CD14-positive monocyte (primary cell): Measurements from ENCODE around the gene CREBL2. TPM values are rescaled to one million over a fixed set of nuclear protein-coding genes. Genes with fewer than 3 reads are reported as not detected.
"Not testable (repeated sequence)": the region's sequence is repeated elsewhere in the genome, so short reads cannot be mapped to it uniquely, and the experiment has no call there.

Experiments
- DNase-seq, 3 donors: peaks; one replicate each; pipeline ENCODE4 v3.0.0-alpha.2; 2011 to 2022
- H2AFZ ChIP-seq: 2 replicates; pipeline ENCODE4 v1.6.0; 2012; ENCODE audit warnings: mild to moderate bottlenecking, low read depth, low read length, inconsistent platforms; ENCODE audit not compliant: insufficient read depth, poor library complexity, severe bottlenecking
- H3K27ac ChIP-seq, 2 donors: 1 replicate in 1 of 2; 2 replicates in 1 of 2; pipeline ENCODE4 v1.5.1; 2012 to 2013; ENCODE audit warnings: low read length in 2 of 2, control low read depth in 1 of 2, inconsistent platforms in 1 of 2, low read depth in 1 of 2, mild to moderate bottlenecking in 1 of 2
- H3K27me3 ChIP-seq, 2 donors: one replicate each; pipeline versions ENCODE4 v1.6.0 to v1.6.1; 2011 to 2013; ENCODE audit warnings: low read length in 2 of 2; ENCODE audit not compliant: control insufficient read depth in 2 of 2, insufficient read depth in 2 of 2
- H3K36me3 ChIP-seq, 2 donors: replicated peaks in 1 of 2; 1 replicate in 1 of 2; 2 replicates in 1 of 2; pipeline versions ENCODE4 v1.5.1 to v1.6.1; 2012 to 2013; ENCODE audit warnings: low read length in 2 of 2, control low read depth in 1 of 2, inconsistent platforms in 1 of 2, mild to moderate bottlenecking in 1 of 2; ENCODE audit not compliant: insufficient read depth in 2 of 2, control insufficient read depth in 1 of 2
- H3K4me1 ChIP-seq, 2 donors: 1 replicate in 1 of 2; 2 replicates in 1 of 2; pipeline versions ENCODE4 v1.5.1 to v1.6.1; 2012 to 2013; ENCODE audit warnings: low read length in 2 of 2, control low read depth in 1 of 2, inconsistent platforms in 1 of 2, mild to moderate bottlenecking in 1 of 2, moderate library complexity in 1 of 2; ENCODE audit not compliant: insufficient read depth in 2 of 2, control insufficient read depth in 1 of 2
- H3K4me2 ChIP-seq: replicated peaks from 2 replicates; pipeline ENCODE3; 2012; ENCODE audit warnings: low read length, moderate library complexity, mild to moderate bottlenecking; ENCODE audit not compliant: poor library complexity, severe bottlenecking; ENCODE audit errors: extremely low read depth
- H3K4me3 ChIP-seq, 3 experiments: fragments of 200-600 bp in 1 of 3; sonication (generic) in 1 of 3; replicated peaks in 1 of 3; 1 replicate in 2 of 3; 2 replicates in 1 of 3; pipeline ENCODE4 v1.5.1; 2011 to 2013; ENCODE audit warnings: low read length in 3 of 3, mild to moderate bottlenecking in 3 of 3, control low read depth in 2 of 3, low read depth in 2 of 3, inconsistent platforms in 1 of 3, moderate library complexity in 1 of 3
- H3K79me2 ChIP-seq: 2 replicates; pipeline ENCODE4 v1.6.0; 2012; ENCODE audit warnings: mild to moderate bottlenecking, control low read depth, inconsistent platforms, low read length, moderate library complexity; ENCODE audit not compliant: insufficient read depth
- H3K9ac ChIP-seq: 2 replicates; pipeline ENCODE4 v1.6.0; 2017; ENCODE audit warnings: low read length, mild to moderate bottlenecking; ENCODE audit not compliant: insufficient read depth, poor library complexity, severe bottlenecking
- H3K9me3 ChIP-seq, 2 donors: replicated peaks in 1 of 2; 1 replicate in 1 of 2; 2 replicates in 1 of 2; pipeline versions ENCODE4 v1.5.1 to v1.6.1; 2012 to 2013; ENCODE audit warnings: low read length in 2 of 2, control low read depth in 1 of 2; ENCODE audit not compliant: control insufficient read depth in 1 of 2, insufficient read depth in 1 of 2
- H4K20me1 ChIP-seq: 2 replicates; pipeline ENCODE4 v1.6.0; 2012; ENCODE audit warnings: mild to moderate bottlenecking, low read length, control low read depth, moderate library complexity; ENCODE audit not compliant: insufficient read depth
- H3K27ac Mint-ChIP-seq, 7 donors: one replicate each; pipeline ENCODE4 v1.8.0; 2020; ENCODE audit warnings: mild to moderate bottlenecking in 7 of 7, mixed read lengths in 7 of 7, moderate library complexity in 6 of 7, inconsistent platforms in 2 of 7
- H3K27me3 Mint-ChIP-seq, 3 donors: one replicate each; pipeline ENCODE4 v1.8.0; 2021 to 2022; ENCODE audit warnings: low read depth in 3 of 3, mild to moderate bottlenecking in 3 of 3, mixed read lengths in 3 of 3, moderate library complexity in 3 of 3, inconsistent platforms in 1 of 3
- H3K36me3 Mint-ChIP-seq, 2 donors: one replicate each; pipeline ENCODE4 v1.8.0; 2020; ENCODE audit warnings: mixed read lengths in 2 of 2, inconsistent platforms in 1 of 2, mild to moderate bottlenecking in 1 of 2
- H3K4me1 Mint-ChIP-seq: one replicate; pipeline ENCODE4 v1.8.0; 2020; ENCODE audit warnings: mild to moderate bottlenecking, mixed read lengths
- H3K4me3 Mint-ChIP-seq, 2 donors: one replicate each; pipeline ENCODE4 v1.8.0; 2020; ENCODE audit warnings: mild to moderate bottlenecking in 2 of 2, mixed read lengths in 2 of 2, moderate library complexity in 1 of 2
- H3K9me3 Mint-ChIP-seq, 7 donors: one replicate each; pipeline ENCODE4 v1.8.0; 2020 to 2022; ENCODE audit warnings: mixed read lengths in 7 of 7, mild to moderate bottlenecking in 6 of 7, moderate library complexity in 6 of 7, inconsistent platforms in 2 of 7
- WGBS: methylation state at CpG from one replicate; pipeline ENCODE4 v1.1.5; 2013; ENCODE audit warnings: missing lambda C conversion rate; ENCODE audit not compliant: insufficient coverage; 5-methylcytosine and 5-hydroxymethylcytosine counted together
- intact Hi-C, 2 donors: fragments of 100-400 bp; cut with micrococcal nuclease; formaldehyde crosslinking; loops; one replicate each; pipeline versions ENCODE4 v1.15.0 to v1.15.1; 2023
- polyA plus RNA-seq, 3 donors: library from polyadenylated mRNA; depleted of rRNA in 1 of 3; unstranded in 2 of 3; stranded (reverse) in 1 of 3; fragments of 300-500 nt in 2 of 3; fragments of >200 nt in 1 of 3; fragmentation: Illumina TruSeq in 2 of 3; gene quantifications; 1 replicate in 2 of 3; 2 replicates in 1 of 3; pipeline ENCODE4 v1.2.3, GENCODE V29; 2012 to 2021
- TF ChIP-seq, protein P1 (sequence below): fragments of 200-600 bp; IDR thresholded peaks from one replicate; pipeline ENCODE4 v1.8.0; 2022; ENCODE audit warnings: antibody characterized with exemption, mild to moderate bottlenecking

The CREBL2 gene
- polyA plus RNA-seq, 3 donors, result 14.4 to 45.9 (median 38.2) TPM

DNA sequence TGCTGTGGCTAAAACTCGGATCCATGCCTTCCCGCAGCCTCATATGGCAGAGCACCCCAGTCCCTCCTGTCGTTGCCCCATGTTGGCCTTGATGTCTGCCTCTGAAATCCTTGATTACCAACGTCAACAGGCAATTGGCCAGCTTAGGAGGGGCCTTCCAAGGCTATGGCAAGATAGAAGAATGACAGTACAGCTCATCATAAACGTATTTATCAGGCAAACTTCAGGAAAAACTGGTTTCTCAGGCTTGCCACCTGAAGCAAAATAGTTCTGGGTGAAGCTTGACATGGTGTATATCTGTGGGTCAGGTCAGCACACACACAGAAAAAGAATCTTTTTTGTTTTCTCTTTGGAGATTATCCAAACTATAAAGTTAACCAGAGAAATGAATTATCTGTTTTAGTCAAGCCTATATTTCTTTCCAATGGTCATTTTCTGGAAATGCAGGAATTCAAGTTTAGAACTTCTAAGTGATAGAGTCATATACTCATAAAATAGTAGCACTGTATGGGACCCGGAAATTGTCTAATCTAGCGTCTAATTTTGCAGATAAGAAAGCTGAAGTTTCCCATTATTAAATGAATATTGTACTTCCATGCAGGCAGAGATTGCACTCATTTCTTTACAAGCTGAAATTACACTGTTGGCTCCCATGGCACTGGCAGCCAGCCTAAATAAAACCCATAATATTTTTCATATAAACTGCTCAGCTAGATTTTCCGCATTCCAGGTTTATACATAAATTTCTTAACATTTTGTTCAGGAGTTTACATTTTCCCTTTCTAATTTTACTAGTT lies 24.6 kb upstream of the CREBL2 start:
- no peak overlapping the region for H3K4me3 ChIP-seq
- WGBS, result 84% methylated on average over 4 of the region's 8 CpGs
- H3K27me3 ChIP-seq, result no peaks in the 10 kb centered on the region
- no peaks in the 10 kb centered on the region for H3K36me3 ChIP-seq
- no peaks in the 10 kb centered on the region for H4K20me1 ChIP-seq
- intact Hi-C loops, result loop anchor here in 1 of 2 donors (10.0 kb wide), 1 partner anchor 48 kb away; no protein-coding TSS in a partner anchor
- no peak overlapping the region for H3K27ac ChIP-seq
- DNase-seq, result no peak
- H3K27ac Mint-ChIP-seq, result peak overlapping the region in 1 of 7 donors; percentile 78
- peaks cover 0 to 4% (median 0%) of the 10 kb centered on the region in 7 donors for H3K9me3 Mint-ChIP-seq
- no peaks in the 10 kb centered on the region for H3K4me1 ChIP-seq
- H3K79me2 ChIP-seq, result no peaks in the 10 kb centered on the region
- peaks cover 0 to 10% (median 6%) of the 10 kb centered on the region in 3 donors for H3K27me3 Mint-ChIP-seq
- TF ChIP-seq, protein P1, sequence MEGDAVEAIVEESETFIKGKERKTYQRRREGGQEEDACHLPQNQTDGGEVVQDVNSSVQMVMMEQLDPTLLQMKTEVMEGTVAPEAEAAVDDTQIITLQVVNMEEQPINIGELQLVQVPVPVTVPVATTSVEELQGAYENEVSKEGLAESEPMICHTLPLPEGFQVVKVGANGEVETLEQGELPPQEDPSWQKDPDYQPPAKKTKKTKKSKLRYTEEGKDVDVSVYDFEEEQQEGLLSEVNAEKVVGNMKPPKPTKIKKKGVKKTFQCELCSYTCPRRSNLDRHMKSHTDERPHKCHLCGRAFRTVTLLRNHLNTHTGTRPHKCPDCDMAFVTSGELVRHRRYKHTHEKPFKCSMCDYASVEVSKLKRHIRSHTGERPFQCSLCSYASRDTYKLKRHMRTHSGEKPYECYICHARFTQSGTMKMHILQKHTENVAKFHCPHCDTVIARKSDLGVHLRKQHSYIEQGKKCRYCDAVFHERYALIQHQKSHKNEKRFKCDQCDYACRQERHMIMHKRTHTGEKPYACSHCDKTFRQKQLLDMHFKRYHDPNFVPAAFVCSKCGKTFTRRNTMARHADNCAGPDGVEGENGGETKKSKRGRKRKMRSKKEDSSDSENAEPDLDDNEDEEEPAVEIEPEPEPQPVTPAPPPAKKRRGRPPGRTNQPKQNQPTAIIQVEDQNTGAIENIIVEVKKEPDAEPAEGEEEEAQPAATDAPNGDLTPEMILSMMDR, result no peak
- H3K4me3 Mint-ChIP-seq, result no peak overlapping the region
- H2AFZ ChIP-seq, result no peak overlapping the region
- H3K4me1 Mint-ChIP-seq, result peaks cover 10% of the 10 kb centered on the region
- no peak overlapping the region for H3K4me2 ChIP-seq
- no peaks in the 10 kb centered on the region for H3K9me3 ChIP-seq
- H3K9ac ChIP-seq, result no peak overlapping the region
- H3K36me3 Mint-ChIP-seq, result no peaks in the 10 kb centered on the region

- Histone ChIP-seq H4K20me1 (no peaks in the 10 kb centered on the region), H3K36me3 (no peaks in the 10 kb centered on the region), H3K9me3 (no peaks in the 10 kb centered on the region), H3K4me3 (no peak overlapping the region), H3K27me3 (no peaks in the 10 kb centered on the region), H3K27ac (no peak overlapping the region), H3K4me2 (no peak overlapping the region), H3K9ac (no peak overlapping the region), H2AFZ (no peak overlapping the region), H3K4me1 (no peaks in the 10 kb centered on the region), H3K79me2 (no peaks in the 10 kb centered on the region)
- intact Hi-C loops, result loop anchor here in 1 of 2 donors (10.0 kb wide), 1 partner anchor 47 kb away; no protein-coding TSS in a partner anchor
- H3K27ac Mint-ChIP-seq, result no peak overlapping the region
- TF ChIP-seq, protein P1, result no peak
- H3K4me1 Mint-ChIP-seq, result peaks cover 9% of the 10 kb centered on the region
- 100% methylated on average over 1 of the region's 1 CpG for WGBS
- H3K36me3 Mint-ChIP-seq, result no peaks in the 10 kb centered on the region
- H3K9me3 Mint-ChIP-seq, result peaks cover 0 to 4% (median 0%) of the 10 kb centered on the region in 7 donors
- peaks cover 0 to 7% (median 7%) of the 10 kb centered on the region in 3 donors for H3K27me3 Mint-ChIP-seq
- no peak for DNase-seq
- H3K4me3 Mint-ChIP-seq, result no peak overlapping the region
These were observed 23.8 kb upstream of the CREBL2 start for GRCh38 chr12:12587878-12588277.

GRCh38 chr12:12588436-12588835 lies 23.2 kb upstream of the CREBL2 start:
- H3K4me1 Mint-ChIP-seq, H3K4me3 Mint-ChIP-seq, H3K27ac Mint-ChIP-seq, H3K4me3 ChIP-seq, H3K27ac ChIP-seq, H3K27me3 Mint-ChIP-seq, H3K36me3 Mint-ChIP-seq, H3K4me1 ChIP-seq, H3K79me2 ChIP-seq, H3K9me3 Mint-ChIP-seq, H4K20me1 ChIP-seq, H3K9me3 ChIP-seq, H3K36me3 ChIP-seq, DNase-seq, H3K27me3 ChIP-seq, H2AFZ ChIP-seq, H3K9ac ChIP-seq, H3K4me2 ChIP-seq: not testable (repeated sequence)
- WGBS, result no CpG with 5 or more reads among the region's 3 CpGs
- intact Hi-C loops, result loop anchor here in 1 of 2 donors (10.0 kb wide), 1 partner anchor 46 kb away; no protein-coding TSS in a partner anchor
